Fibroblast of skin of left quadriceps (primary cell): ENCODE measurements around the gene THUMPD1.
"Not testable (repeated sequence)": the region's sequence is repeated elsewhere in the genome, so short reads cannot be mapped to it uniquely, and the experiment has no call there.

ENCODE experiments used
- DNase-seq, 2 experiments: peaks; one replicate each; pipeline ENCODE4 v3.0.0-alpha.2; 2013; ENCODE audit warnings: low read depth in 2 of 2

THUMPD1 gene

GRCh38 chr16:20741554-20742285 lies at the start of gene THUMPD1:
Gene THUMPD1 (minus strand): TSS chr16:20741818. CDS start chr16:20741739, 79 bp downstream.
- peak; percentile 88 for DNase-seq

- no peak for DNase-seq
These were observed 47.5 kb upstream of the THUMPD1 start for GRCh38 chr16:20789130-20789529.

GRCh38 chr16:20784204-20784603 lies 42.6 kb upstream of the THUMPD1 start:
- no peak for DNase-seq

- no peak for DNase-seq
These were observed 40.9 kb upstream of the THUMPD1 start for GRCh38 chr16:20782470-20782869.

GRCh38 chr16:20781697-20782096 lies 40.1 kb upstream of the THUMPD1 start:
- DNase-seq, result no peak

GRCh38 chr16:20774703-20775362 lies 33.2 kb upstream of the THUMPD1 start:
- DNase-seq, result peak in 1 of 2 experiments; percentile 12

- no peak for DNase-seq
These were observed 32.1 kb upstream of the THUMPD1 start for GRCh38 chr16:20773679-20774078.

- no peak for DNase-seq
These were observed 27.2 kb upstream of the THUMPD1 start for GRCh38 chr16:20768818-20769217.

GRCh38 chr16:20768121-20768520 lies 26.5 kb upstream of the THUMPD1 start:
- no peak for DNase-seq

GRCh38 chr16:20767577-20767976 lies 26.0 kb upstream of the THUMPD1 start:
- DNase-seq, result no peak

GRCh38 chr16:20766294-20766693 lies 24.7 kb upstream of the THUMPD1 start:
- no peak for DNase-seq

GRCh38 chr16:20765732-20766131 lies 24.1 kb upstream of the THUMPD1 start:
- no peak for DNase-seq

GRCh38 chr16:20764448-20764847 lies 22.8 kb upstream of the THUMPD1 start:
- DNase-seq, result not testable (repeated sequence)

- DNase-seq, result peak; percentile 36 to 44
These were observed 22.0 kb upstream of the THUMPD1 start, which contains the start of gene ACSM3 for GRCh38 chr16:20763461-20764232. Gene ACSM3 (plus strand): TSS chr16:20764014. CDS start chr16:20770035, 6,021 bp downstream.

- no peak for DNase-seq
These were observed 20.9 kb upstream of the THUMPD1 start for GRCh38 chr16:20762404-20763123.

GRCh38 chr16:20761175-20761574 lies 19.6 kb upstream of the THUMPD1 start:
- DNase-seq, result no peak

- DNase-seq, result no peak
These were observed 18.7 kb upstream of the THUMPD1 start for GRCh38 chr16:20760346-20760745.

GRCh38 chr16:20755799-20756198 lies 14.2 kb upstream of the THUMPD1 start:
- DNase-seq, result not testable (repeated sequence)

- no peak for DNase-seq
These were observed 13.6 kb upstream of the THUMPD1 start for GRCh38 chr16:20755238-20755637.

GRCh38 chr16:20753727-20754126 lies 12.1 kb upstream of the THUMPD1 start:
- no peak for DNase-seq

GRCh38 chr16:20750558-20750957 lies 8.9 kb upstream of the THUMPD1 start:
- no peak for DNase-seq

- no peak for DNase-seq
These were observed 7.9 kb upstream of the THUMPD1 start for GRCh38 chr16:20749474-20749873.
